ENCODE results near the gene B4GALT1.

DNA sequence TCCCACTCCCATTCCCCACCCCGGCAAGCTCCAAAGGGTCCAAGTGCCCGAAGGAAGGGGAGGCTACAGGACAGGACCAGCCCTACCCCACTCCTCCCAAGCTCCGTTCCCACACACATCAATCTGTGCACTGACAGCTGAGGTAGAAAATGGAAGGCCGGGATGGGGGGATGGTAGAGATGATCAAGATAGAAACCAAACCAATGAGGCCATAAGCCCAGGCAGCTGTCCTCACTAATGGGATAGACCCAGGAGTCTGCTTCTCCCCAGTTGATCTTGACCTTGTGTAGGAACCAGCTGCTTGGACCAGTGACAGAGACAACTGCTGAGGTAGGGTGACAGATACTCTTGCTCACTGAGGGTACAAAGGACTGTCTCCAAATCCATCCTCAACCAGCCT, 38.6 kb downstream of the B4GALT1 start:
- TF ChIP-seq TAF1 (IDR thresholded peaks at IDR 0.05; ENCODE audit: borderline replicate concordance, insufficient read depth, low read length) (no peak), POLR2AphosphoS5 (IDR thresholded peaks at IDR 0.05; ENCODE audit: low read depth, low read length) (no peak)

Measured in PFSK-1 (cell line).